ENCODE data around the gene BTBD9.

DNA sequence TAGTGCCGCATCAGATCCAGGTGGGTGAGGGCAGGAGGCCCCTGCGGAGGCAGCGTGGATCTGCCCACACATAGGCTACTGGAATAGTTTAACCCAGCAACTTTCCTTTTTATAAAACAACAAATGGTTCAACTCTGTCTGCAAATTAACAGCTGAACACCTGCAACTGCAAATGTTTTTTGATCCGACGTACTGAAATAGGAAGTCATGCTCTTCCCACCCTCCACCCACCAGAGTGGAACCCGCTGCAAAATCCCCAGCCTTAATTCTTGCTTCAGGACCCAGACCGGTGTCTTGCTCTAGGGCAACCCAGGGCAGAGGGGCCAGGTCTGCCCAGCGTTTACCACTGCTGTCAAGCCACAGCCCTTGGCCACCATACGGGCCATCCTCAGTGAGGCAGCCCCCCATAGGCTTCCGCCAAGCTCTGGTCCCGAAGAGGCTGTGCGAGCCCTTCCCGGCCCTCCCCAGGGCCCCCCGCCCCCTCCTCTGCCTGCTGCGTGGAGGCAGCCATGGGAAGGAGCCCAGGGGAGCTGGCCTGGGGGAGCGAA lies 485.9 kb downstream of the BTBD9 start:
- TF ChIP-seq, protein P1, sequence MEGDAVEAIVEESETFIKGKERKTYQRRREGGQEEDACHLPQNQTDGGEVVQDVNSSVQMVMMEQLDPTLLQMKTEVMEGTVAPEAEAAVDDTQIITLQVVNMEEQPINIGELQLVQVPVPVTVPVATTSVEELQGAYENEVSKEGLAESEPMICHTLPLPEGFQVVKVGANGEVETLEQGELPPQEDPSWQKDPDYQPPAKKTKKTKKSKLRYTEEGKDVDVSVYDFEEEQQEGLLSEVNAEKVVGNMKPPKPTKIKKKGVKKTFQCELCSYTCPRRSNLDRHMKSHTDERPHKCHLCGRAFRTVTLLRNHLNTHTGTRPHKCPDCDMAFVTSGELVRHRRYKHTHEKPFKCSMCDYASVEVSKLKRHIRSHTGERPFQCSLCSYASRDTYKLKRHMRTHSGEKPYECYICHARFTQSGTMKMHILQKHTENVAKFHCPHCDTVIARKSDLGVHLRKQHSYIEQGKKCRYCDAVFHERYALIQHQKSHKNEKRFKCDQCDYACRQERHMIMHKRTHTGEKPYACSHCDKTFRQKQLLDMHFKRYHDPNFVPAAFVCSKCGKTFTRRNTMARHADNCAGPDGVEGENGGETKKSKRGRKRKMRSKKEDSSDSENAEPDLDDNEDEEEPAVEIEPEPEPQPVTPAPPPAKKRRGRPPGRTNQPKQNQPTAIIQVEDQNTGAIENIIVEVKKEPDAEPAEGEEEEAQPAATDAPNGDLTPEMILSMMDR (IDR thresholded peaks at IDR 0.05; ENCODE audit: extremely low read depth in 1 of 2, insufficient read depth in 1 of 2, low read depth in 1 of 2, low read length in 2 of 2): no peak
- TF ChIP-seq MYC (IDR thresholded peaks at IDR 0.05; ENCODE audit: low read depth, low read length): no peak
- TF ChIP-seq EZH2 (IDR thresholded peaks at IDR 0.05; ENCODE audit: borderline replicate concordance, low read depth, low read length, severe bottlenecking): no peak
- no peak for TF ChIP-seq POLR2A (IDR thresholded peaks at IDR 0.05; ENCODE audit: low read depth, low read length)
- TF ChIP-seq POLR2AphosphoS5 (IDR thresholded peaks at IDR 0.05; ENCODE audit: insufficient read depth, low read depth, low read length): no peak
- TF ChIP-seq, protein P2, sequence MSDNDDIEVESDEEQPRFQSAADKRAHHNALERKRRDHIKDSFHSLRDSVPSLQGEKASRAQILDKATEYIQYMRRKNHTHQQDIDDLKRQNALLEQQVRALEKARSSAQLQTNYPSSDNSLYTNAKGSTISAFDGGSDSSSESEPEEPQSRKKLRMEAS (IDR thresholded peaks at IDR 0.05; ENCODE audit: insufficient read depth, insufficient read length): no peak

Data from endothelial cell of umbilical vein (primary cell).